GM18909 (cell line): ENCODE measurements around the gene OGFR.
"Not testable (repeated sequence)": the region's sequence is repeated elsewhere in the genome, so short reads cannot be mapped to it uniquely, and the experiment has no call there.

Experiments
- ATAC-seq: cut with Tn5 transposase; IDR thresholded peaks from one replicate; pipeline ENCODE4 v1.9.1; 2021; ENCODE audit warnings: mild to moderate bottlenecking; ENCODE audit not compliant: unreplicated experiment, poor library complexity

OGFR gene

GRCh38 chr20:62852841-62853240, 48.2 kb downstream of the OGFR start:
- no peak for ATAC-seq

- not testable (repeated sequence) for ATAC-seq
Measured at GRCh38 chr20:62853304-62853703, 48.7 kb downstream of the OGFR start.

- ATAC-seq = no peak
Measured at GRCh38 chr20:62854121-62854520, 49.5 kb downstream of the OGFR start.

- no peak for ATAC-seq
Measured at GRCh38 chr20:62855120-62855519, 50.5 kb downstream of the OGFR start.

- no peak for ATAC-seq
Measured at GRCh38 chr20:62856931-62857619, 52.4 kb downstream of the OGFR start.

- no peak for ATAC-seq
Measured at GRCh38 chr20:62858058-62858830, 53.6 kb downstream of the OGFR start.

GRCh38 chr20:62859721-62860120, 55.1 kb downstream of the OGFR start:
- ATAC-seq = no peak

- no peak for ATAC-seq
Measured at GRCh38 chr20:62860391-62860923, 55.8 kb downstream of the OGFR start.

- ATAC-seq = peak; percentile 35
Measured at GRCh38 chr20:62860924-62861691, 56.5 kb downstream of the OGFR start.

- ATAC-seq = peak; percentile 67
Measured at GRCh38 chr20:62861726-62862336, 57.2 kb downstream of the OGFR start, which contains the start of gene TCFL5. Gene TCFL5, minus strand, starts transcription at chr20:62861822. Its CDS starts 152 bp downstream, at chr20:62861670.
